ENCODE data around the gene KLHL33. TPM values are rescaled to one million over a fixed set of nuclear protein-coding genes. Genes with fewer than 3 reads are reported as not detected.

The KLHL33 gene
- total and polyA plus RNA-seq, 2 donors (not counting 3 experiments of a cell fraction or from before 2014, with no cell fraction given): not detected

DNA sequence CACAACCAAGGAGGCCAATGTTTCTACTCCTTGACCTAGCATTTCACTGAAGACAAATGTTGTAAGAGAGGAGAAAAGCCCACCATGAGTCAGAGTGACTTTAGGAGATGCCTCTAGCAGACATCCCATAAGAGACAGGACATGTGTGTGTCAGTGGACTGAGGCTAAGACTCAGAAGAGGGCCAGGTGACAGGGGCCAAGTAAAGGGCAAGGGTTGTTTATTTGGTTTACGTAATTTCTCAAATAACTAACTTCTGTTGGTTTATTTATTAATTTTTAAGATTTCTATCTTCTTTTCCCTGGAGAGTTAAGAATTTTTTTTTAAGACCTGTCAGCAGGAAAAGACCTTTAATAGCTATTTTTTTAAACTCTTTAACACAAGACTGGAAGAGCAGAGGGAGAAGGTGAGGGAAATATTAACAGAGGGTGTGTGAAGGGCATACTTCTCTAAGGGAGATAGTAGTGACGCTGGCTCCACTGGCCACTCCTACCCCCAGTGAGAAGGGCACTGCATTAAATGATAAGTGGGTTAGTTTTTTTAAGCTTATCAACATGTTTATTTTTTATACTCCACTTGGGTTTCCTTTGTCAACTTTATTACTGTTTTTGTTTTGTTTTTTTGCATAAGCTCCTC lies 36.7 kb upstream of the KLHL33 start:
- H3K9me1 ChIP-seq (replicated peaks; ENCODE audit: control insufficient read depth, extremely low read depth, insufficient read depth, low read length): no peaks in the 10 kb centered on the region
- dilution Hi-C loops (cut with MboI; ENCODE audit: extremely low pct_ligation_motif_present, low sequenced_read_pairs) (loop anchor here (10.0 kb wide), 1 partner anchor 118 kb away; no protein-coding TSS in a partner anchor), intact Hi-C loops (cut with micrococcal nuclease) (no loop called here)
- peaks cover 59% of the 10 kb centered on the region for H3K79me2 ChIP-seq (ENCODE audit: control insufficient read depth, insufficient read depth, low read length)
- TF ChIP-seq MAX (IDR thresholded peaks at IDR 0.05; ENCODE audit: insufficient read depth, insufficient read length) (no peak), JUN (IDR thresholded peaks at IDR 0.05; ENCODE audit: borderline replicate concordance, insufficient read depth, insufficient read length, low read depth) (no peak), FOS (IDR thresholded peaks at IDR 0.05; ENCODE audit: borderline replicate concordance, insufficient read depth, low read length) (no peak), EZH2 (IDR thresholded peaks at IDR 0.05; ENCODE audit: borderline replicate concordance, low read depth, low read length, severe bottlenecking) (no peak), GATA2 (IDR thresholded peaks at IDR 0.05; ENCODE audit: insufficient read depth, insufficient read length, low read depth, low read length) (no peak), CTCF (IDR thresholded peaks at IDR 0.05; ENCODE audit: extremely low read depth in 1 of 2, insufficient read depth in 1 of 2, low read depth in 1 of 2, low read length in 2 of 2) (no peak), MYC (IDR thresholded peaks at IDR 0.05; ENCODE audit: low read depth, low read length) (no peak), POLR2A (IDR thresholded peaks at IDR 0.05; ENCODE audit: low read depth, low read length) (no peak), POLR2AphosphoS5 (IDR thresholded peaks at IDR 0.05; ENCODE audit: insufficient read depth, low read depth, low read length) (no peak)
- no peak overlapping the region for H3K9ac ChIP-seq (replicated peaks; ENCODE audit: extremely low read depth, insufficient read depth, low read length)
- POLR2A ChIA-PET: interaction anchor here (1.0 kb wide), 1 partner anchor 130 kb away, joined by 3 read pairs; no protein-coding TSS in a partner anchor
- FAIRE-seq (no peak), DNase-seq (ENCODE audit: low read depth, low spot score) (no peak)
- no peak overlapping the region for H3K27ac ChIP-seq (ENCODE audit: insufficient read depth, low read depth, low read length)
- BruUV-seq (replicated peaks): no TSS peak
- no peak overlapping the region for H2AFZ ChIP-seq (ENCODE audit: low read depth, low read length)
- no peak overlapping the region for H3K4me2 ChIP-seq (ENCODE audit: insufficient read depth, low read length)
- H3K4me1 ChIP-seq (ENCODE audit: control insufficient read depth, extremely low read depth, insufficient read depth, low read length): peaks cover 40% of the 10 kb centered on the region
- H3K4me3 ChIP-seq (replicated peaks in 1 of 3; ENCODE audit: insufficient read depth in 1 of 3, low read depth in 1 of 3, low read length in 3 of 3): no peak overlapping the region
- peaks cover 25 to 27% of the 10 kb centered on the region in 2 experiments for H3K36me3 ChIP-seq (ENCODE audit: control insufficient read depth in 2 of 2, extremely low read depth in 1 of 2, insufficient read depth in 2 of 2, low read length in 2 of 2)
- CTCF ChIA-PET: interaction anchor here (1.4 kb wide), 1 partner anchor 11 kb away, joined by 4 read pairs; the partner anchor contains the start of gene PIP4P1
- H3K27me3 ChIP-seq (ENCODE audit: control insufficient read depth in 2 of 2, insufficient read depth in 2 of 2, low read length in 2 of 2): no peaks in the 10 kb centered on the region
- H3K9me3 ChIP-seq (replicated peaks; ENCODE audit: control insufficient read depth, insufficient read depth, low read length): no peaks in the 10 kb centered on the region
- no peaks in the 10 kb centered on the region for H4K20me1 ChIP-seq (replicated peaks; ENCODE audit: control insufficient read depth, extremely low read depth, insufficient read depth, low read length)
